T-helper 22 cell (primary cell): ENCODE results near the gene EIF3L.

ENCODE experiments used
- DNase-seq: peaks from one replicate; pipeline ENCODE4 v3.0.0-alpha.2; 2020; ENCODE audit warnings: low read depth

EIF3L gene

GRCh38 chr22:37817705-37818408 lies 31.4 kb upstream of the EIF3L start:
- peak; percentile 40 for DNase-seq

- peak; percentile 40 for DNase-seq
Observed at GRCh38 chr22:37818409-37819104, 30.7 kb upstream of the EIF3L start.

GRCh38 chr22:37819105-37819433 lies 30.1 kb upstream of the EIF3L start:
- no peak for DNase-seq

GRCh38 chr22:37820350-37820749 lies 28.9 kb upstream of the EIF3L start:
- no peak for DNase-seq

- no peak for DNase-seq
Observed at GRCh38 chr22:37822079-37822833, 27.0 kb upstream of the EIF3L start.

- DNase-seq = no peak
Observed at GRCh38 chr22:37823134-37823985, 25.9 kb upstream of the EIF3L start, which contains the start of gene GALR3. TSS of gene GALR3 (plus strand) at chr22:37823382. CDS start at chr22:37823407, 25 bp downstream.

GRCh38 chr22:37824674-37825641 lies 24.3 kb upstream of the EIF3L start:
- no peak for DNase-seq

- no peak for DNase-seq
Observed at GRCh38 chr22:37827056-37827455, 22.2 kb upstream of the EIF3L start.

- DNase-seq = no peak
Observed at GRCh38 chr22:37830093-37830842, 19.0 kb upstream of the EIF3L start.

- no peak for DNase-seq
Observed at GRCh38 chr22:37831472-37831871, 17.7 kb upstream of the EIF3L start.

GRCh38 chr22:37832022-37832857 lies 17.0 kb upstream of the EIF3L start:
- no peak for DNase-seq

GRCh38 chr22:37842015-37842793 lies 7.0 kb upstream of the EIF3L start:
- DNase-seq = no peak

GRCh38 chr22:37843741-37844089 lies 5.5 kb upstream of the EIF3L start:
- DNase-seq = no peak

GRCh38 chr22:37844904-37845329 lies 4.3 kb upstream of the EIF3L start:
- no peak for DNase-seq

GRCh38 chr22:37846433-37846832 lies 2.8 kb upstream of the EIF3L start:
- no peak for DNase-seq

GRCh38 chr22:37848587-37849088 lies 581 bp upstream of the EIF3L start:
- DNase-seq = no peak

GRCh38 chr22:37850801-37851200 lies 1.6 kb downstream of the EIF3L start:
- no peak for DNase-seq

GRCh38 chr22:37852418-37852817 lies 3.2 kb downstream of the EIF3L start:
- no peak for DNase-seq
